Stimulated activated CD4-positive, alpha-beta T cell treated with anti-CD3 and anti-CD28 coated beads, TNF-alpha, amount 100 ng/mL, for 1 hour (primary cell): ENCODE measurements around the gene CD160.
"Not testable (repeated sequence)": the region's sequence is repeated elsewhere in the genome, so short reads cannot be mapped to it uniquely, and the experiment has no call there.

ENCODE experiments used
- DNase-seq, 3 donors: peaks; one replicate each; pipeline ENCODE4 v3.0.0-alpha.2; 2020; ENCODE audit warnings: low read depth in 3 of 3, low spot score in 1 of 3

The CD160 gene, protein sequence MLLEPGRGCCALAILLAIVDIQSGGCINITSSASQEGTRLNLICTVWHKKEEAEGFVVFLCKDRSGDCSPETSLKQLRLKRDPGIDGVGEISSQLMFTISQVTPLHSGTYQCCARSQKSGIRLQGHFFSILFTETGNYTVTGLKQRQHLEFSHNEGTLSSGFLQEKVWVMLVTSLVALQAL

DNA sequence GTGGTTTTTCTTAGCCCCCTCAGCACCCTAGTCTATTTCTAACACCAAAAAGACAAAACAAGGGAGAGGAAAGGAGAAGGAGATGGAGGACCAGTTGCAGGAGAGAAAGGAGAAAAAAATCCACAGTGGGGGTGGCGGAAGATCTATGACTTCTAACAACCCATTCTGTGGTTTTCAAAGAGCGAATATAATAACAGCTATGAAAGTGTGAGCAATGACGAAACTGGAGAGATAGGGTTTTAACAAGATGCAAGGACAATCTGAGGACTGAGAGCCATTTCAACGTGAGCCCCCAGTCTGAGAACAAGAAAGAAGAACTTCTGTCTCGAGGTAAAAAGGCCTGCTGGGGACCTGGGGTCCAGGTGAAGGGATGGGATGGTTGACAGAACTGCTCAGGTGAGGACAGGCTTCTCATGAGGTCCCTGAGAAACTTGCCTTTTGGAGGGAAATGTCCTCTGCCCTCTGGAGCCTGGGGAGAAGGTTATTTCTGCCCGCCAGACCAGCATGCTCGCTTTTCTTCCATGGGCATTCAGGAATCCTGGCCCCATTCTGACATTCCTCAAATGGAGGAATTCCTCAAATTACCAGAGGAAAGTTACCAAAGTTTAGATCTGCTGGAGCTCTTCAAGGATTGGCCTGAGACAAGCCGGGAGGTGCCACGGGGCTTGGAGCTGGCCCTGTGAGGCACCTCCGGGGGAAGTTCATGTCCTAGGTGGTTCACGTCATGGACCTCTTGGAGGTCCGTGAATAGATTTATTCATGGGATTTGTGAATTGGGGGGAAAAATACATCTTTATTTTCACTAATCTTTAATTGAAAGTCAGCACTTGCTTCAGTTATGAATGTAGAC, at the start of gene CD160:
Gene CD160, plus strand, starts transcription at position 270 of the 850 bp plus-strand sequence. CDS start 8,829 bp downstream, outside the sequence.
- DNase-seq = no peak

DNA sequence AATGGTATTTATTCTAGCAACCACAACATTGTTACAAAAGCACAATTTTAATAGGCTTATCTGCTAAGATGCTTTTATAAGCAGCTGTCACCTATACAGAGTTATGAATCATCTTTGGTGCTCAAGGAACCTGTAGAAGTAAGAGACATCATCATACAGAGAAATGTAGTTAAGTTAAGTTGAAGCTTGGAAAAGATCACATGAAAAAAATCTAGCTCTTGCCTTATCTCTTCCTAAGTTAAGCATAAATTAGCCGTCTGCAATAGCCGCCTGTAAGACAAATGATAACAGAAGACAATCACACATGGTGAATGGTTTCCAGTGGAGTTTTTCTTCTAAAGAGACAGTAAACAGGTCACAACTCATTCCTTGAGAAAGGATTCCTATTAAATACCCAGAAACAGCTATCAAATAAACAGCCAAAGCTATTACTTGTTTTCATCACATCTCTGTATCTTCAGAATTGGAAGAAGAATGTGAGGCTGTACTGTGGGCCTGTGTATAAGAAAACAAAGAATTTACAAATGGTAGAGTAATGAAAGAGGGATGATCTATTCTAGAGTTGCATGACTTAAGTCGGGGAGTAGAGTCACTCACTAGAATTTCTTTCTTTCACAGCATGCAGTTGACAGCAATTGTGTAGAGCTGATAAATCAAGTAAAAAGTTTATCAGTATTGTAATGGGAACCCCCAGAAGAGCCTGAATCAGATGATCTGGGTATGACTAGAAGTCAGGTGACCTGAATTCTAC, 48.1 kb upstream of the CD160 start:
- not testable (repeated sequence) for DNase-seq

DNA sequence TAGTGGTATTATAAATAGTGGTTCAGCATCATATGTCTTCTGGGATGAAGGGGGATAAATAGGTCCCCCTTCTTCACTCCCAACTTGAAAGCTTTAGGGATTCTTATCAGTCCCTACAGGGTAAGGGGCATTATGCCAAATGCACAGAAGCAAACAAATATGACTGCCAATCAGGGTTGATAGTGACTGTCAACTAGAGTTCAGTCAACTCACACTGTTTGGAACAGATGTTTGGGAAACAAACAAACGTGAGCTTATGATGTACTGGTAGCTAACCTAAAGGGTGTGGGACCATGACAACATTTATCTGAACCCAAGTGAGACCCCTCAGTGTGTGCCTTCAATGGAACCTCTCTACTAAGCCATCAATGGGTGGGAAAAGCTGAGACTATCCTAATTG, 46.1 kb upstream of the CD160 start:
- not testable (repeated sequence) for DNase-seq

DNA sequence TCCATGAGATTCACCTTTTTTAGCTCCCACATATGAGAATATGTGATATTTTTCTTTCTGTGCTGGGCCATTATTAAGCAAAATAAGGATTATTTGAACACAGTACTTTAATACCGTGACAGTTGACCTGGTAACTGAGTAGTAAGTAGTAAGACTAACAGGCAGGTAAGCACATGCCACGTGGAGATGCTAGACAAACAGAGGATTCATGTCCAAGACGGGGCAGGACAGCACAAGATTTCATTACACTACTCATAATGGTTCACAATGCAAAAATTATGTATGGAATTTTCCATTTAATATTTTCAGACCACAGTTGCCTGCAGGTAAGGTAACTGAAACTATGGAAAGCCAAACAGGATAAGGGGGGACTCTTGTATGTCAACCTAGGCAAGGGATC, 34.4 kb upstream of the CD160 start:
- not testable (repeated sequence) for DNase-seq

DNA sequence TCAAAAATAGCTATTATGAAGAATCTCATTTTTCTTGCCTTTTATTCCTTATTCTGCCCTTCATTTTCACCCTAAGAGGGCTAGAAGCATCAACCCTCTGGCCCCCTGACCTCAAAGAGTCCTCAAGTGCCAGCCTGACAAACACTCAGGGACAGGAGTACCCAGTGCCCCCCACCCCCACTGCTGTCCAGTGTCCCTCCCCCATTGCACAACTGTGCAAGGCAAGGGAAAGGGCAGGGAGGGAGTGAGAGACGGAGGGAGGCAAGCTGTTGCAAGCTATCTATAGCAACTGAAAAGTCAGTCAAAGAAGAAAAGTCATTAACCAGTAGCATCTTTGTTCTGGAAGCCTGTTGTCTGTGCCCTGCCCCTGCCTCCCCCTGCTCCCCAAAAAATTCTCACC, 33.2 kb upstream of the CD160 start:
- DNase-seq = not testable (repeated sequence)

DNA sequence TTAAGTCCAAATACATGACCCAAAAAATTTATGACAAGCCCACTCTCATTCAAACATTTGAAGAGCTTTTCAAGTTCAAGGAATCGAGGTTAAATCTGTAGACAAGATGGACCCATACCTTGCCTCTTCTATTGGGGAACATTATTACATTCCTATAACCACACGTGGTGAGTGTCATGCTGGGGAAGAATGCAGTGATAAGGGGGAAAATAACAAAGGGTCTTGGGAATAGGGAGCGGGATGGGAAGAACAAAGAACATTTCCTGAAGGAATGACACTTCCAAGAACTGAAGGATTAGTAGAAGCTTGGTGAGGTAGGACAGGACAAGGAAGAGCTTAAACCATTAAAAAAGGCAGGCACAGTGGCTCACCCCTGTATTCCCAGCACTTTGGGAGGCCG, 31.0 kb upstream of the CD160 start:
- no peak for DNase-seq

DNA sequence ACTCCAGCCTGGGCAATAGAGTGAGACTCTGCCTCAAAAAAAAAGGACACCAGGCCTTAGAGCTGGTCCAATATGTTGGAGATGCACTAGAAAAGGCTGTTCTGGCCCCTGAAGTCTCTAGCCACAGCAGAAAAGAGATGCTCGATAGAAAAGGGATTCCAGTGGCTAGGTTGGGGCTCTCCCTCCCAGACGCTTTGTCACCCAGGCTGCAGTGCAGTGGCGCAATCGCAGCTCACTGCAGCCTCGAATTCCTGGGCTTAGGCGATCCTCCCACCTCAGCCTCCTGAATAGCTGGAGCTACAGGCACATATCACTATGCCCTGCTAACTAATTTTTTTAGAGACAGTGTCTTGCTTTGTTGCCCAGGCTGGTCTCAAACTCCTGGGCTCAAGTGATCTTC, 30.4 kb upstream of the CD160 start:
- DNase-seq = no peak

DNA sequence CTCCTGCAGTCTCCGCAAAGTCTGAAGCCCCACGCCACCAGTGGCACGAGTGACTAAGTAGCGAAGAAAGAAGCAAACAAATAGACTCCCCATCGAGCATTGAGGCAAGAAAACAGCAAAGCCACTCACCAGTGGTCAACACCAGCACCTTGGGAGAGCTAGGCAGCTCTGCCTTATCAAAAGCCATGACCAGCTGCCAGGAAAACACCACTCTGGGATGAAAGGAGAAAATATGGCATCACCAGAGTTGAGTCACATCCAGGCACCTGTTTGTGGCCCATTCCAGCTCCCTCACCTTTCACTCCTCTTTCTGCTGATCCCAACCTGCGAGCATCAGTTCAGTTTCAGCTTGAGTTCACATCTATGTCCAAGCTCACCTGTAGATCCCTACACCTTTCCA, 29.4 kb upstream of the CD160 start:
- DNase-seq = no peak

DNA sequence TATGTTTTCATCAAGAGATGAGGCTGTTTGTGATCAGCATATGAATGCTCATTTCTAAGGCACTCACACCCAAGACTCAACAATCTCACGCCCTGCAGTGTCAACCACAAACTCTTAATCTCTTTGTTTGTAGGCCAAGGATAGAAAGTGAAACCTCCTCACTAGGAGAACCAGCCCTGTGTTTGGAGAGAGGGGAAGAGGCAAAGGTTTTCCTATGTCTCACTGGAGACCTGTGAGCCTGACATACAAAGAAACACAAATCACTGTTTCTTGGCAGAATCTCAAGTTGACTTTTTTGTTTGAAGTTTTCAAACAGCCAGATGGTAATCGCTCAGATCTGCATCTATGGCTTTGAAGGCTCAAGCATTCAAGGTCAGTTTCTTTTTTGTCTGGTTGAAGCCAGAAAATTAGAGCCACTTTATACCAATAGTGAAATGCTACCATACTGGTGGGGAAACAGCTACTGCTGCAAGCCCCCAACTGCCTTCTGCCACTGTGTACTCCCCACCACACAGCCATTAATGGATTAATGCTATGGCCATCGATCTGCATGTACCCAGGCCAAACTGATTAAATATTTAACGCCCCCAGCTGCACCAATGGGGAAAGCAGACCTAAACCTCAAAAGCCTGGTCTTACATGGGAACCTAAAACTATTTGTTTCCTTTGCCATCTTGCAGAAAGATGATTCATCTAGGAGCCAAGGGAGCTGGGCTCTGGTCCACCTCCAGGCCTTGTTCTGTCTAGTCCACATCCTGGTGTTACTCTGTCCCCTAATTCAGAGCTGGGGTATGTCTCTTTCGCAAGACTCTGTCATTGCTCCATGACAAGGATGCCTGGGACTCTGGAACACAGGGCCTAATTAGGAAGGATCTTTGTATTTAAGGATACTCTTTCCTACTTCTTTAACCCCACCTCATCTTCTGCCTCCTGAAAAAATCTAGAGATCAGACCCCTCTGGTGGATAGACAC, 28.4 kb upstream of the CD160 start:
- DNase-seq = no peak

DNA sequence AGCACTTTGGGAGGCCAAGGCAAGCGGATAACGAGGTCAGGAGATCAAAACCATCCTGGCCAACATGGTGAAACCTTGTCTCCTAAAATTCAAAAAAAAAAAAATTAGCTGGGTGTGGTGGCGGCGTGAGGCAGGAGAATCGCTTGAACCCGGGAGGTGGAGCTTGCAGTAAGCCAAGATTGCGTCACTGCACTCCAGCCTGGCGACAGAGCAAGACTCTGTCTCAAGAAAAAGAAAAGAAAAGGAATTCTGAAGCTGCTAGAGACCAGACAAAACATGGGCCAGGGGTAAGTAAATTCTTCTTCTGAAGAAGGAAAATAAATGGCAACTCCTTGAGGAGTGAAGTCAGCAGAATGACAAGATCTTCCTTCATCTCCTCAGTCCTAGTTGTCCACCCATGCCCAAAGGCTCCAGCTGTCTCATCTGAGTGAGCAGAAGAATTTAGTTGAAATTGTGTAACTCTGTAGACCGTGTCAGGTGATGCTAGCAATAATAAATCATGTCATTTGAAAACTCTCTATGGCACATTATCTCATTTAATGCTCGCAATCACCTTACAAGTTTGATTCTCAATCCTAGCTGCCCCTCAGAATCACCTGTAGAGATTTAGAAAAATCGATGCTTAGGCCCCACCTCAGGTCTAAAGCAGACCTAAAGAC, 26.4 kb upstream of the CD160 start:
- DNase-seq = no peak

DNA sequence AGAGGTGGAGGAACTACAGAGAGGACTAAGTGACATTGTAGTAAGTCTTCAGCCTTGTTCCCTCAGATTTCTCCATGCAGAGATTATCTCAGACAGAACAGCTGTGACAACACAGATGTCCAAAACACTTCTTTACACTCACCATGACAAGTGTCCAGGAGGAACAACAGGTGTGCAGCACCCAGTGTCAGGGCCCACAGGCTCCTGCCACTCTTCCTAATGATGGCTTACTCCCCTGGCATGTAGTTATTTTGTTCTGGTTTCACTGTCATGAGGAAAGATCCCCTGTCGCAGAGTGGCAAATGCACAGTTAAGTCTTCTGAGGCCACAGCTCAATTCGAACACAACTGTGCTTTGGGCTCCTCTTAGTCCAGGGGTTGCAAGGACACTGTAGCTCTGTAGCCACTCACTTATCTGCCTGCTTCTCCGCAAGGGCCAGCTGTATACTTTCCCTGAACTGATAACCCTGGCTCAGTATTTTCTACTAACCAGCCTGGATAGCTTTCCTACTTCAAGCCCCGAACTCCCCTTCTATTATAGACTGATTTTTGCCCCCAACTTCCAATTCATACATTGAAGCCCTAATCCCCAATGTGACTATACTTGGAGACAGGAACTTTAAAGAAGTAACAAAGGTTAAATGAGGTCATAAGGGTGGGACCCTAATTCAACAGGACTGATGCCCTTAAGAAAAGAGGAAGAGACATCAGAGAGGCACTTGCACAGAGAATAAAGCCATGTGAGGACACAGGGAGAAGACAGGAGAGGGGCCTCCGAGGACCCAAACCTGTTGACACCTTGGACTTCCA, 23.3 kb upstream of the CD160 start:
- no peak for DNase-seq

DNA sequence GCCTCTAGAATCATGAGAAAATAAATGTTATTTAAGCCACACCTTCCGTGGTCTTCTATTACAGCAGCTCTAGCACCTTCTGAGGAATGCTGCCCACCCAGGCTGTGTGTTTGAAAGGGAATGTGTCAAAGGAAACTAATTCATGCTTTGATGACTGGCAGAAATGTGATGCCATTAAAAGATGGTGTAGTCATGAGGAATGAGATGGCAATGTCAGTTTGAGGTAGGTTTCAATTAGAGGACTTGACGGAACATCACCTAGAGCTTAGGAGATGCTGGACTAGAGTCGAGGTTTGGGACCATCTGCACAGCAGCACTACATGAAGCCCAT, 22.7 kb upstream of the CD160 start:
- DNase-seq = no peak

DNA sequence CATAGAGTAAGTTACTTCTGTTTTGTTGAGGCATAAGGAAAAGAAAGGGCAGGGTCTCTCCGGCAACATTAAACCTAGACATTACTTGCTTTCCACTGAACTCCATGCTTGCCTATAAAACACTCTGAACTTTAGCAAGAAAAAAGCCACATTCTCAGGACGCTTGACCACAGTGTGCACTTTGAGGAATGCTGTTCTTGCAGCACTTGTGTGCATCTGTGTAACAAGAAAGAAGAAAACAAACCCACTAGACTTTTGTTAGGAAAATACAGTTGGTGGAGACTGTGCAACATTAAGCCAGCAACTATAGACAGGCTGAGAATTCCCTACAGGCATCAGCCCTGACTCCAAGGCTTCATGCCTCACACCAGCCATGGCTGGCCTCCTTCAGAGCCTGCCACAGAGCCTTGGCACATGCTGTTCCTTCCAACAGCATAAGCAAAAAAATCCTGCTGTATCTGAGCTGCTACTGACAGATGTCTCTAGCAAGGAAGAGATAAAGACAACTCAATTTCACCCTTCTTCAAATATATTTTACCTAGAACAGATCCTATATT, 17.9 kb upstream of the CD160 start:
- DNase-seq = no peak

DNA sequence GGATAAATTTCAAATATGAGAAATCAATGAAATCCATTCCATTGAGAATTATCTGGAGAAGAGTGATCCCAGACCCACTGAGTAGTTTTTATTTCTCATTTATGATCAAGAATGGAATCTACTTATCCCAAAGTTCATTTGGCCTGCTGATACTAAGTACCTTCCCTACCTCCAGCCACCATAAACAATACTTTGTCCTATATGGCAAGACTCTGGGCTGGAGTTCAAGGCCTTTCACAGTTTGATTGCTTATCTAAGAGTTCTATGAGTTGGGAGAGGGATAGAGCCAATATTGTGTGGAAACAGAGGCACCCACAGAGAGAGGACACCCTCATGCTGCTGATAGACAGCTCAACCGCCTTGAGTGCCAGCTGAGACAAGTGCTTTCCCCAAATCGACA, 17.2 kb upstream of the CD160 start:
- no peak for DNase-seq

DNA sequence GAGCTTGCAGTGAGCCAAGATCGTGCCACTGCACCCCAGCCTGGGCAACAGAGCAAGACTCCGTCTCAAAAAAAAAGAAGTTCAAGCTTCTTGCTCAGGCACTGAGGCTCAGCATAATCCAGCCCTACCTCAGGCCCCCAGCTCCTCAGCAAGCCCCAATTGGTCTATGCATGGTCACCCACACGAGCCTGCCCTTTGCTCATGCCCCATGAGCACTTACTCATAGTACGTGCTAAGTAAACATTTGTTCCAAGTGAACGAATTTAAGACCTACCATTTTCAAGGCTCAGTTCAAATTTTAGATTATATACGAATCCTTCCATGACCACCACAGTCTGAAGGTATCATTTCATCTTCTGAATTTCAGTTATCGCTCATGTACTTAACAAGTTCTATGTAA, 16.5 kb upstream of the CD160 start:
- no peak for DNase-seq

DNA sequence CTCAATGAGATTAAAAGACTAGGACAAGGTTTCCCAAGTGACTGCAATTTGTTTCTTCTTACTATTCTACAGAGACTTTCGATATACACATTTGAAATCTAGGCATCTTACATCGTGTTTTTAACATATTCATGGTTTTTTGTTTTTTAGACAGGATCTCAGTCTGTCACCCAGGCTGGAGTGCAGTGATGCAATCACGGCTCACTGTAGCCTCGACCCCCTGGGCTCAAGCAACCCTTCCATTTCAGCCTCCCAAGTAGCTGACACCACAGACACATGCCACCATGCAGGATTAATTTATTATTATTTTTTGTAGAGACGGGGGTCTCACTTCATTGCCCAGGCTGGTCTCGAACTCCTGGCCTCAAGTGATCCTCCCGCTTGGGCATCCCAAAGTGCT, 13.7 kb upstream of the CD160 start:
- no peak for DNase-seq

DNA sequence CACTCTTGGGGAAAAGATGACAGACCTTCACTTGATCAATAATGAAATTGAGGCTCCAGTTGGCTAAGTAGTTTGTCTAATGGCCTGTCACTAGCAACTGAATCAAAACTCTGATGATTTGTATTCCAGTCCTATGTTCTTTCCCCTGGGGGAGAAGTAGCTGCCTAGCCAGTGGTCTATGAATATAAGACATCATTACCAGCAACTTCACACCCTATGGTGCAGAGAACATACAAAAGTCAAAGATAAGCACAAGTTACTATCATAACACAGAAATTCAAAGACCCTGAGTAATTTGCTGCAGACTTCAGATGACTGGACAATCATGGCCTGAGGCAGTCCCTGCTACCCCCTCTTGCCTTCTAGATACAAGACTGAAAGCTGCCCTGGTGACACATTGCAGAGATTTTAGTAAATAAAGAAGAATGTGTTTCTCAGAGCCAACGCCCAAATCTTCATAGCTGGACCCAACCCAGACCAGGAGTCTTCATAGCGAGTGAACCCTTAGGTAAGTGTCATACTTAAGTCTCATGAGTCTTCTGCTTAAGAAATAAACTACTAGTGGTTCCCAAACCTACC, 13.1 kb upstream of the CD160 start:
- no peak for DNase-seq

DNA sequence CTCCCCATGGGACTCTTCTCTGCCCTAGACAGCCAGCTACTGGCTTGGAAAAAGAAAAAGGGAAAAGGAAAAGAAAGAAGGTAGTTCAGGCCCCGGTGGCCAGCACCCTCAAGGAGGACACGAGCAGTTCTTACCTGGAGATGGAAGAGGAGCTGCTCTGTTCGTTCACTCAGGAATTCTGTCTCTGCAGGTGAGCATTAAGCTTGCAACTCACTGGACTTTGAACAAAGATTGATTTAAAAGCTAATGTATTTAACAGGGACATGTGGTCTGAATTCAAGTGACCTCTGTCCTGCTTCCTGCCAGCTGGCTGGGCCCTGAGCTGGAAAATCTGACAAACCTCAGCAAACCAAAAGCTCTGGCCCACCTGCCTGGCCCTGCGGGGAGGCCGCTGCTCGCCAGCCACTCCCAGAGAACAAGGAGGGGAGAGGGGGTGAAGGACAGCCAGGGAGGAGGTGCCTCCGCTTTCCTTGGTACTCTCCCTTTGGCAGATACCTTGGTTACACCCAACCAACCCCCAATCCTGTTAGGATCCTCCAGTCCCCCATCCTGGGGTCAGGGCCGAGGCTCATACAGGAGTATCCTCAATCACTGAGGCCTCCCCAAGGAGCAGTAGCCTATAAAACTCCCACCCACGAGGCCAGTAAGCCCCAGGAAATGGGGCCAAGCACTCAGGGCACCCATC, 12.0 kb upstream of the CD160 start, which contains the start of gene PDZK1:
Gene PDZK1, minus strand, starts transcription at position 186 of the 685 bp plus-strand sequence. CDS start 19,347 bp downstream, outside the sequence.
- DNase-seq = no peak
